Body of pancreas (tissue), 4 donors: ENCODE results near the gene BZW2.

ENCODE experiments used
- POLR2A ChIP-seq, 3 donors: fragments of 450-650 bp; IDR thresholded peaks; one replicate each; pipeline ENCODE4 v1.6.1; 2016; ENCODE audit warnings: antibody characterized with exemption in 3 of 3, mild to moderate bottlenecking in 2 of 3
- TF ChIP-seq, protein P1 (sequence below), 7 experiments: fragments of 450-650 bp in 4 of 7; fragments of 200-600 bp in 3 of 7; sonication (generic) in 3 of 7; IDR thresholded peaks; one replicate each; pipeline ENCODE4 v1.5.1; 2016 to 2019; ENCODE audit warnings: antibody characterized with exemption in 7 of 7

DNA sequence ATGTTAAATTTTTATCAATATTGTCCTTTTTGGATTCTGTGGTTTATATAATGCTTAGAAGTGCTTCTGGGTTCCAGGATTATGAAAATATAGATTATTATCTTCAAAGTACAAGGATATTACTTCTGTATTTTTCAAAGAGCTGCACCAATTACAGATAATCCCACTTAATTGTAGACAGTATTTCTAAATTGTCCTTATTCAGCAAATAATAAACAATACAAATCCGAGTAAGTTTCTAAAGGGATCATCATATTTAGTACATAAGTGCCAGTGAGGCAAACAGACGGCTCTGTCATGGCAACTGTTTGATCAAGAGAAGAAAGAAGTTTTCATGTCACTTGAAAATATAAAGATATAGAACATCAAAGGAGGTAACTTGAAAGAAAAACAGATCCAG lies 19.6 kb upstream of the BZW2 start:
- TF ChIP-seq, protein P1, sequence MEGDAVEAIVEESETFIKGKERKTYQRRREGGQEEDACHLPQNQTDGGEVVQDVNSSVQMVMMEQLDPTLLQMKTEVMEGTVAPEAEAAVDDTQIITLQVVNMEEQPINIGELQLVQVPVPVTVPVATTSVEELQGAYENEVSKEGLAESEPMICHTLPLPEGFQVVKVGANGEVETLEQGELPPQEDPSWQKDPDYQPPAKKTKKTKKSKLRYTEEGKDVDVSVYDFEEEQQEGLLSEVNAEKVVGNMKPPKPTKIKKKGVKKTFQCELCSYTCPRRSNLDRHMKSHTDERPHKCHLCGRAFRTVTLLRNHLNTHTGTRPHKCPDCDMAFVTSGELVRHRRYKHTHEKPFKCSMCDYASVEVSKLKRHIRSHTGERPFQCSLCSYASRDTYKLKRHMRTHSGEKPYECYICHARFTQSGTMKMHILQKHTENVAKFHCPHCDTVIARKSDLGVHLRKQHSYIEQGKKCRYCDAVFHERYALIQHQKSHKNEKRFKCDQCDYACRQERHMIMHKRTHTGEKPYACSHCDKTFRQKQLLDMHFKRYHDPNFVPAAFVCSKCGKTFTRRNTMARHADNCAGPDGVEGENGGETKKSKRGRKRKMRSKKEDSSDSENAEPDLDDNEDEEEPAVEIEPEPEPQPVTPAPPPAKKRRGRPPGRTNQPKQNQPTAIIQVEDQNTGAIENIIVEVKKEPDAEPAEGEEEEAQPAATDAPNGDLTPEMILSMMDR (IDR thresholded peaks at IDR 0.05): no peak
- TF ChIP-seq POLR2A (IDR thresholded peaks at IDR 0.05): no peak
